SK-N-MC (cell line): ENCODE results near the gene CDC14A.

Experiments used
- EZH2 ChIP-seq: fragments of 200-600 bp; sonication (generic); IDR thresholded peaks from one replicate; pipeline ENCODE4 v1.6.1; 2017; ENCODE audit warnings: antibody characterized with exemption
- FOXP2 ChIP-seq: optimal IDR thresholded peaks from 2 replicates; pipeline ENCODE3; 2011; ENCODE audit warnings: mild to moderate bottlenecking, moderate library complexity; ENCODE audit not compliant: insufficient read depth; ENCODE audit errors: extremely low read length, control extremely low read depth
- POLR2AphosphoS5 ChIP-seq: IDR thresholded peaks from 2 replicates; pipeline ENCODE4 v1.6.1; 2012; ENCODE audit warnings: mild to moderate bottlenecking, low read depth, low read length, borderline replicate concordance

GRCh38 chr1:100479620-100480338, 127.5 kb downstream of the CDC14A start:
- TF ChIP-seq FOXP2 (no peak), EZH2 (no peak), POLR2AphosphoS5 (no peak)
